Kidney (tissue), 14 donors: ENCODE measurements around the gene STK33. TPM values are rescaled to one million over a fixed set of nuclear protein-coding genes. Genes with fewer than 3 reads are reported as not detected.

Source experiments
- DNase-seq, 5 donors: peaks; one replicate each; pipeline ENCODE4 v3.0.0-alpha.2; 2013 to 2020
- FAIRE-seq: peaks from 2 replicates; lab custom pipeline; 2012; peaks lifted over from hg19 to GRCh38; lab: Jason Lieb, UNC
- H3K27ac ChIP-seq, 2 donors: one replicate each; pipeline ENCODE4 v1.7.0; 2013; ENCODE audit warnings: low read depth in 2 of 2, low read length in 2 of 2, inconsistent platforms in 1 of 2
- H3K27me3 ChIP-seq: one replicate; pipeline ENCODE4 v1.7.1; 2013; ENCODE audit warnings: low read length, inconsistent platforms; ENCODE audit not compliant: control insufficient read depth, insufficient read depth
- H3K36me3 ChIP-seq, 3 donors: one replicate each; pipeline versions ENCODE4 v1.7.0 to v1.7.1; 2013; ENCODE audit warnings: low read length in 3 of 3, control low read depth in 1 of 3, inconsistent platforms in 1 of 3; ENCODE audit not compliant: insufficient read depth in 3 of 3, control insufficient read depth in 2 of 3
- H3K4me1 ChIP-seq, 3 donors: one replicate each; pipeline versions ENCODE4 v1.7.0 to v1.7.1; 2013; ENCODE audit warnings: low read length in 3 of 3, inconsistent platforms in 1 of 3, low read depth in 1 of 3; ENCODE audit not compliant: control insufficient read depth in 2 of 3, insufficient read depth in 2 of 3
- H3K4me3 ChIP-seq, 3 donors: one replicate each; pipeline versions ENCODE4 v1.7.0 to v1.8.1; 2013; ENCODE audit warnings: low read length in 3 of 3, control low read depth in 1 of 3, inconsistent platforms in 1 of 3
- H3K9ac ChIP-seq, 3 donors: one replicate each; pipeline versions ENCODE4 v1.7.0 to v1.7.1; 2013; ENCODE audit warnings: low read length in 3 of 3, control low read depth in 1 of 3, inconsistent platforms in 1 of 3
- H3K9me3 ChIP-seq, 3 donors: one replicate each; pipeline versions ENCODE4 v1.7.0 to v1.7.1; 2013; ENCODE audit warnings: low read length in 3 of 3, control low read depth in 1 of 3, inconsistent platforms in 1 of 3; ENCODE audit not compliant: control insufficient read depth in 2 of 3, insufficient read depth in 1 of 3
- CTCF ChIP-seq: IDR thresholded peaks from 3 replicates; pipeline ENCODE4 v1.5.1; 2012; ENCODE audit warnings: mild to moderate bottlenecking, moderate library complexity, borderline replicate concordance; ENCODE audit not compliant: insufficient read depth; ENCODE audit errors: extremely low read depth
- intact Hi-C: fragments of 100-400 bp; cut with DNase I; formaldehyde crosslinking; loops from one replicate; pipeline ENCODE4 v1.11.1; 2022
- polyA plus RNA-seq: library from polyadenylated mRNA; stranded (reverse); fragments of 350-450 nt; fragmentation: Illumina TruSeq; extraction: RNeasy Lipid Tissue Mini Kit (QIAGEN cat#74804); gene quantifications from one replicate; pipeline ENCODE4 v1.2.3, GENCODE V29; 2014; ENCODE audit warnings: low read depth, low replicate concordance; ENCODE audit not compliant: insufficient read depth
- total RNA-seq: library from RNA; stranded (reverse); fragmentation: NEBNext Ultra II Directional; extraction: Animal tissue kit (Norgen Biotek cat#: 25700); gene quantifications from one replicate; pipeline ENCODE4 v1.2.1, GENCODE V29; 2021
- donor health status: control.
- donor health status: control.
- donor health status: control.
- donor health status: control.
- donor health status: control.
- donor health status: DM: yes; HTN: yes; CAD: no.
- donor health status: Normal renal cell carcinoma (clear cell type).

The STK33 gene
- total and polyA plus RNA-seq, 2 donors from 2014 or later: 11.9 to 19.3 TPM

DNA sequence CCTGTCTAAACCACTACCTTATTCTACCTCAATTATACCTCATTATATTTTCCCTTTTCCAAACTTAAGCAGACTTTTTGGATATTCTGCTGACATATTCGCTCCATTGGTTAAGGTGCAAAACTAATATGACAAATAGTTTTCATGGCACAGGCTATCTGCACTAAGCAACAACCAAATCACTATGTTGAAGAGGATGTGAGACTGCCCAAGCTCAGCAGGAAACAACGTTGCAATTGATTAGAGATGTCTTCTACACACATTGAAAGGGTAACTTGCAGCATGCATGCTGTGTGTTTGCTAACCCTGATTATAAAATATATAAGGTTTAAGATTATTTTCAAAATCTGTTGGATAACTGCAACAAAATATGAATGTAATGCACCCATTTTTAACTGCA is 61.6 kb downstream of the STK33 start:
- Histone ChIP-seq H3K4me1 (peaks cover 0 to 2% (median 2%) of the 10 kb centered on the region in 3 donors), H3K9me3 (no peaks in the 10 kb centered on the region), H3K9ac (no peak overlapping the region), H3K27me3 (no peaks in the 10 kb centered on the region), H3K27ac (no peak overlapping the region), H3K4me3 (no peak overlapping the region), H3K36me3 (no peaks in the 10 kb centered on the region)
- intact Hi-C loops: no loop called here
- FAIRE-seq (no peak), DNase-seq (no peak)
- no peak for TF ChIP-seq CTCF

GRCh38 chr11:8531982-8532381 is 62.0 kb downstream of the STK33 start:
- FAIRE-seq (no peak), DNase-seq (no peak)
- Histone ChIP-seq H3K4me1 (peaks cover 0 to 2% (median 2%) of the 10 kb centered on the region in 3 donors), H3K9me3 (no peaks in the 10 kb centered on the region), H3K27ac (no peak overlapping the region), H3K36me3 (no peaks in the 10 kb centered on the region), H3K9ac (no peak overlapping the region), H3K4me3 (no peak overlapping the region), H3K27me3 (no peaks in the 10 kb centered on the region)
- no peak for TF ChIP-seq CTCF
- intact Hi-C loops: no loop called here

GRCh38 chr11:8531312-8531711 is 62.7 kb downstream of the STK33 start:
- DNase-seq (peak in 4 of 5 donors; percentile 52 to 74 (median 60)), FAIRE-seq (no peak)
- Histone ChIP-seq H3K27me3 (no peaks in the 10 kb centered on the region), H3K9me3 (no peaks in the 10 kb centered on the region), H3K4me3 (no peak overlapping the region), H3K9ac (no peak overlapping the region), H3K4me1 (peaks cover 0 to 2% (median 2%) of the 10 kb centered on the region in 3 donors), H3K27ac (no peak overlapping the region), H3K36me3 (no peaks in the 10 kb centered on the region)
- intact Hi-C loops: no loop called here
- no peak for TF ChIP-seq CTCF

DNA sequence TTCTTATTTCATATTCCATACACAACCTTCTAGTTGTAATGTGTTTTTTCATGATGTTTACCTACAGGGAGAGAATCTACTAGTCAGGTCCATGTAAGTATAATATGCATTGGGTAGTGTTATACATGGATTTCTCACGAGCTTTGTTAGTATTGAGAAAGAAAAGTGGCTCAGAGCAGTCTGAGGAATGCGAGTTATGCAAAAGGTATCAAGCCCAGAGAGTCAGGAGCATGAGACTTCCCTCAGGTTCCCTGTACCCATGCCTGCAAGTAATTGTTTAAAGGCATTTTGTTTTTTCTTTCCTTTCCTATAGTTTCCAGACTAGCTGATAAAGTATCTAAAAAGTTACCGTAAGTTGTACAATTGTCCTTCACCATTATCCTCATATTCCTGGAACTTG is 66.1 kb downstream of the STK33 start:
- intact Hi-C loops: no loop called here
- H3K27me3 ChIP-seq: no peaks in the 10 kb centered on the region
- peak in 1 of 5 donors; percentile 5 for DNase-seq
- no peaks in the 10 kb centered on the region for H3K36me3 ChIP-seq
- H3K4me3 ChIP-seq: no peak overlapping the region
- no peak for FAIRE-seq
- H3K27ac ChIP-seq: no peak overlapping the region
- no peak for TF ChIP-seq CTCF
- H3K9me3 ChIP-seq: no peaks in the 10 kb centered on the region
- H3K9ac ChIP-seq: no peak overlapping the region
- H3K4me1 ChIP-seq: peaks cover 0 to 2% (median 2%) of the 10 kb centered on the region in 3 donors
